Stimulated activated naive B cell treated with anti-CD40 and anti-IgM and Interleukin-4, amounts not matched to agents 10 μg/mL and 1 μg/mL and 100 μg/mL, for 72 hours (primary cell): ENCODE results near the gene OLFML2B.
"Not testable (repeated sequence)": the region's sequence is repeated elsewhere in the genome, so short reads cannot be mapped to it uniquely, and the experiment has no call there.

Experiments
- ATAC-seq, 2 donors: fragments of 150-1000 bp; cut with Tn5 transposase; replicated peaks; 2 replicates each; pipeline ENCODE4 v1.10.0; 2021; ENCODE audit warnings: moderate library complexity in 1 of 2
- DNase-seq: peaks from one replicate; pipeline ENCODE4 v3.0.0; 2021
- H3K27ac Mint-ChIP-seq: one replicate; pipeline ENCODE4 v1.8.0; 2022; ENCODE audit warnings: mild to moderate bottlenecking, mixed read lengths
- H3K27me3 Mint-ChIP-seq, 2 donors: one replicate each; pipeline ENCODE4 v1.8.0; 2022; ENCODE audit warnings: mixed read lengths in 2 of 2
- H3K36me3 Mint-ChIP-seq, 2 donors: one replicate each; pipeline ENCODE4 v1.8.0; 2022; ENCODE audit warnings: mixed read lengths in 2 of 2, mild to moderate bottlenecking in 1 of 2
- H3K4me1 Mint-ChIP-seq, 2 donors: one replicate each; pipeline ENCODE4 v1.8.0; 2022; ENCODE audit warnings: mixed read lengths in 2 of 2, mild to moderate bottlenecking in 1 of 2
- H3K4me3 Mint-ChIP-seq, 2 donors: one replicate each; pipeline ENCODE4 v1.8.0; 2022; ENCODE audit warnings: mild to moderate bottlenecking in 2 of 2, mixed read lengths in 2 of 2, moderate library complexity in 1 of 2
- H3K9me3 Mint-ChIP-seq, 2 donors: one replicate each; pipeline ENCODE4 v1.8.0; 2022; ENCODE audit warnings: mixed read lengths in 2 of 2, mild to moderate bottlenecking in 1 of 2

Gene OLFML2B

DNA sequence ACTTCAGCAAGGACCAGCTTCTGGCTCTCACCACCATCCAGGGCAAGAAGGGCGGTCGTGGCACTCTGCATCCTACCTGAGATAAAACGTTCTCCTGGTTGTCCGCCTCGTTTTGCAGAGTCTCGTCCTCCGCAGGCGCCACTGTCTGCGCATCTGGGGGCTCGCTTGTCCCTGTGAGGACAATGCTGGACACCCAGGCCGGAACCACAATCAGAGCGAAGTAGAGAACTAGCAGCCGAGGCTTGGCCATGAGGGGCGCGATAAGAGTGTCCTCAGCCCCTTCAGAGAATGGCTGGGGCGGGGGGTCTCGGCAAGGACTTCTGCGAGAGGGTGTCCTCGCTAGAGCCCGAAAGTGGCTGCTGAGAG, 505 bp downstream of the OLFML2B start:
- no peak overlapping the region for H3K27ac Mint-ChIP-seq
- H3K27me3 Mint-ChIP-seq: peaks cover 47 to 51% of the 10 kb centered on the region in 2 donors
- H3K9me3 Mint-ChIP-seq: peaks cover 3 to 8% of the 10 kb centered on the region in 2 donors
- ATAC-seq: no peak
- H3K4me1 Mint-ChIP-seq: peaks cover 9 to 15% of the 10 kb centered on the region in 2 donors
- H3K4me3 Mint-ChIP-seq: peak overlapping the region; percentile 78 to 79
- H3K36me3 Mint-ChIP-seq: no peaks in the 10 kb centered on the region
- no peak for DNase-seq

DNA sequence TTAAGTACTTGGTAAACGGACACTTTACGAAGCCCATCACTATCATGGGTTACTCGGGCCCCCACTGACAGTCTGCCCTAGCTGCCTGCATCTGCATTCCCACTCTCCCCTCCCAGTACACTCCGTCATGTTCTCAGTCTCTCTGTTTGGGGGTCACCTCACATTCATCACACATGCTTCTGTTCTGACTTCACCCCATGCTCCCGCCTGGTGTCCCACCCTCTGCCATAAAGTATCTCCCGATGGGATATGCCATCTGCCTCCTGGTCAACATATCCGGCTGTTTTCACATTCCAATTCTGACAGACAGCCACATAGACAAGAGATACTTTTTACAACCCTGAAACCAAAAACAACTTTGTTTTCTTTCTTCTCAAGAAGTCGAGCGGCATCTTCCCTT, 1.0 kb downstream of the OLFML2B start:
- Mint-ChIP-seq H3K27ac (no peak overlapping the region), H3K4me3 (peak overlapping the region in 1 of 2 donors; percentile 15), H3K9me3 (peaks cover 6 to 8% of the 10 kb centered on the region in 2 donors), H3K4me1 (peaks cover 9 to 15% of the 10 kb centered on the region in 2 donors), H3K36me3 (no peaks in the 10 kb centered on the region), H3K27me3 (peaks cover 42 to 50% of the 10 kb centered on the region in 2 donors)
- no peak for DNase-seq
- ATAC-seq: no peak

DNA sequence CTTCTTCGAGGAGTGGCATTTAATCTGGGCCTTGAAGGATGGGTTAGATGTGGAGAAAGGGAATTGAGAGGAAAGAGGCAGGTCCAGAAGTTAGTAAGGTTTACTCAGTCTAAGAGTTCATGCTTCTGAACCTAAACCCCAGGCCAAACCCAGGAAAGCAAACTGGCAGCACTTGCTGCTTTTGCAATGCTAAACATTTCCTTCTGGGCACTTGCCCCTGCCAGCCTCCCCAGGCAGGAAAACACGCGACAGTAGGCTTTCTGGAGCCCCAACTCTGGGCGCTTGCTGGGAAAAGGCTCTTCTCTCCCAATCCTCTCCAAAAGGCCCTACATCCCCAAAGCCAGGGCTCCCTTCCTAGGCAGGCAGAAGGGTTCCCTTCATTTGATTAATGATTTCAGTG, 2.5 kb downstream of the OLFML2B start:
- Mint-ChIP-seq H3K36me3 (no peaks in the 10 kb centered on the region), H3K4me3 (no peak overlapping the region), H3K27ac (no peak overlapping the region), H3K4me1 (peaks cover 9 to 15% of the 10 kb centered on the region in 2 donors), H3K9me3 (peaks cover 0 to 3% of the 10 kb centered on the region in 2 donors), H3K27me3 (peaks cover 36 to 47% of the 10 kb centered on the region in 2 donors)
- DNase-seq (no peak), ATAC-seq (no peak)

DNA sequence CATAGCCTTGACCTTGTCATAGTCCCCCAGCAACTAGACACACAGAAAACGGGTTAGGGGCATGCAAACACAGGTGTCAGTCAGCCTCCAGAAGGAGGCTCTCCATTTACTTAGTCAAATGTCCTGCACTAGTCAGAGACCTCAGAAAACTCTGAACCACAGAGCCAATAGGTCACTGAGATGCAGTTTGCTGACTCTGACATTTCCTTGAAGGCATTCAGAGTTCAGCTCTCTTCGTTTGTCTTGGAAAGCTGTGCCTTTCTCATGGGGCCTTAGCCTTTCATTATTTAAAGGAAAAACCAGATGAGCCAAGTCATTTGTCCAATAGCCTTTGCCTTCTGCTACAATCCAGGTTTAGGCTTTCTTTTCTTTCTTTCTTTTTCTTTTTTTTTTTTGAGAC, 3.5 kb downstream of the OLFML2B start:
- no peak overlapping the region for H3K27ac Mint-ChIP-seq
- ATAC-seq: no peak

DNA sequence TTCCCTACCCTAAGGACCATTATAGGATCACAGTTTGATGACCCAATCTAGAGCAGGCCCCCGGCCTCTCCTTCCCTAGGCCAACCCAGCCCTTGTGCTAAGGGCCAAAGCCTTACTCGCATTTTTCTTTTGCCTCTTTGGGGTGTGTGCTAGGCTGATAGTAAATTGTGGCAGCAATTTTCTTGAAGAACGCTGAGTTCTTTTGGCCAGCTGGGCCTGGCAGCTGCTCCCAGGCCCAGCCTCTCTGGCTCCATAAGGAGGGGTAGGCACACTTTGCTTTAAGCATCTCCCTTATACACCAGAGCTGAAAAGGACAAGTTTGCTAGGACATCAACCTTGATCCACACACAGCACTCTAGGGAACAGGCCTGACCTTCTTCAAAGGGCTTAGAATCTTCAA, 4.2 kb downstream of the OLFML2B start:
- peaks cover 33 to 39% of the 10 kb centered on the region in 2 donors for H3K27me3 Mint-ChIP-seq
- DNase-seq: no peak
- H3K4me1 Mint-ChIP-seq: peaks cover 9 to 13% of the 10 kb centered on the region in 2 donors
- ATAC-seq: no peak
- H3K36me3 Mint-ChIP-seq: no peaks in the 10 kb centered on the region
- no peak overlapping the region for H3K4me3 Mint-ChIP-seq
- H3K27ac Mint-ChIP-seq: no peak overlapping the region
- H3K9me3 Mint-ChIP-seq: peaks cover 0 to 3% of the 10 kb centered on the region in 2 donors

More for the DNA sequence above, 3.5 kb downstream of the OLFML2B start:
- no peaks in the 10 kb centered on the region for H3K36me3 Mint-ChIP-seq
- no peak overlapping the region for H3K4me3 Mint-ChIP-seq
- no peak for DNase-seq
- H3K27me3 Mint-ChIP-seq: peaks cover 34 to 41% of the 10 kb centered on the region in 2 donors
- H3K4me1 Mint-ChIP-seq: peaks cover 9 to 15% of the 10 kb centered on the region in 2 donors
- H3K9me3 Mint-ChIP-seq: peaks cover 0 to 3% of the 10 kb centered on the region in 2 donors

DNA sequence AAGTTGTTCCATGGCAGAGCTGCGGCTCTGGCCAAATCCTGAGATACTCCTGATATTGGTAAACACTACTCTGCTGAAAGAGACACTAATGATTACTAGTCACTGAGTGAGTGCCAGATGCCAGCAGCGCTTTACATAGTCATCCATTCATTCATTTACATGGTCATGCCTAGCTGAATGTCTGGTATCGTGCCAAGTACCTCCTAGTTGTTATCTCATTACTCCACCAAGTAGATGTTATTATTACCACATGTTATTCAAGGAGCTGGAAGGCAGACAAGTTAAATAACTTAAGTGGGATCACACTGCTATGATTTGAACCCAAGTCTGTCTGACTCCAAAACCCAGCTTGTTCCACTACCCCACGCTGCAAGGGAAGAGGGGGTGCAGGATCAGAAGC, 4.7 kb downstream of the OLFML2B start:
- Mint-ChIP-seq H3K4me1 (peaks cover 4 to 9% of the 10 kb centered on the region in 2 donors), H3K27ac (no peak overlapping the region), H3K4me3 (no peak overlapping the region), H3K9me3 (peaks cover 0 to 3% of the 10 kb centered on the region in 2 donors), H3K36me3 (no peaks in the 10 kb centered on the region), H3K27me3 (peaks cover 28 to 34% of the 10 kb centered on the region in 2 donors)
- DNase-seq (no peak), ATAC-seq (no peak)

DNA sequence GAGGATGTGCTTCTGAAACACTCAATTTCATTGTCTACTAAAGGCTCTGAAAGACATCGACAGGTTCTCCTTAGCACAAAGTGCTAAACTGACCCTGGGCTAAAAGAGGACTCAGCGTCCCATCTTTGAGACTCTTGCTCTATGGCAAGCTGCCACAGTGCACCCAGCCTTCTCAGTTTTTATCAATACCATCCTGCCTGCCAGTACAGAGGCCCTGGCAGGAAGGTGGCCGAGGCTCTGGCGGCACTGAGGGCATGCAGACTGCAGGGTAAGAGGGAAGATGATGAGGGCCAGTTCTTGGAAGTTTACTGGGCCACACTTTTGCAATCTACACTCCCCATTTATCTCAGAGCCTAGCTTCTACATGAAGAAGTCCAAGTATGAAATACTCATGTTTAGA, 5.3 kb downstream of the OLFML2B start:
- DNase-seq (no peak), ATAC-seq (no peak)
- Mint-ChIP-seq H3K9me3 (peaks cover 0 to 5% of the 10 kb centered on the region in 2 donors), H3K4me3 (no peak overlapping the region), H3K4me1 (peaks cover 2 to 3% of the 10 kb centered on the region in 2 donors), H3K36me3 (no peaks in the 10 kb centered on the region), H3K27ac (no peak overlapping the region), H3K27me3 (peaks cover 24 to 28% of the 10 kb centered on the region in 2 donors)

DNA sequence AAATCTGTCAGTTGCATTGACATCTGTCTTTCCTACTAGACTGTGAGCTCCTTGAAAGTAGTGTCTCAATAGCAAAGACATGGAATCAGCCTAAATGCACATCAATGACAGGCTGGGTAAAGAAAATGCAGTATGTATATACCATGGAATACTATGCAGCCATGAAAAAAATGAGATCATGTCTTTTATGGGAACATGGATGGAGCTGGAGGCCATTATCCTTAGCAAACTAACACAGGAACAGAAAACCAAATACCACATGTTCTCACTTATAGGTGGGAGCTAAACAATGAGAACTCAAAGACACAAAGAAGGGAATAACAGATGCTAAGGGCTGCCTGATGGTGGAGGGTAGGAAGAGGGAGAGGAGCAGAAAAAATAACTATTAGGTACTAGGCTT, 5.9 kb downstream of the OLFML2B start:
- not testable (repeated sequence) for ATAC-seq, H3K27ac Mint-ChIP-seq, H3K4me3 Mint-ChIP-seq, H3K36me3 Mint-ChIP-seq, H3K9me3 Mint-ChIP-seq, H3K4me1 Mint-ChIP-seq, DNase-seq
- H3K27me3 Mint-ChIP-seq: peaks cover 18 to 22% of the 10 kb centered on the region in 2 donors

DNA sequence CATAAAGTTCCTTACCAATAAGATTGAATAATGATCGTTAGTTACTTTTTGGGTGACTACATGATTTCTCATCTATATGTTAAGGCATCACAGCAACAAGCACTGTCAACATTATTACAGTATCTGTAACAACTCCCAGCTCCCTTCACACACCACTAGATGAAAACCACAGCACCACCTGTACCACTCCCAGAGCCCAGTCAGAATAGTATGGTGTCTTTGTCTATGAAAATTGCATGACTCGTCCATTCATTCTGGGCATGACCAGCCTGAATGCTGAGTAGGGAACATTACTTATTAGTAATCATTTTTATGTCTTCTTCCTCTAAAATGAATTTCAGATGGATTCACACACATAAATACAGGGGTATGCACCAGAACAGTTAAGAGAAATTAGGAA, 7.0 kb downstream of the OLFML2B start:
- no peak overlapping the region for H3K4me3 Mint-ChIP-seq
- no peak overlapping the region for H3K27ac Mint-ChIP-seq
- no peak for DNase-seq

DNA sequence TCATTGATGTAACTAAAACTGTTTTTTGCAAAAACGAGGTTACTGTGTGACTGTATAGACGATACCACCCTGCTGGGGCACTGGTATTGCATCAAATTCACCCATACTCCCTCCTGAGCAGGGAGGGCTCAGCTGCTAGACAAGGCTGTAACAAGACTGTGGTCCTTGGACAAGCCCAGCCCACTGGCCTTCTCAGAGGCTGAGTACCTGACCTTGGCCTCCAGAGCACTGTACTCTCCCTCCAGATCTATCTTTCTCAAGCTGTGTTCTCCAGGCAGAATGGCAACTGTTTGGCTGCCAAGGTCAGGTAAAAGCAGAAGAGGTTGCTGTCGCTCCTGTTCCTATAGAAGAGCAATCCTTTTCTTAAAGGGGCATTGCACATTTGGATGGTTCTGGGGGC, 8.5 kb downstream of the OLFML2B start:
- DNase-seq (no peak), ATAC-seq (no peak)
- no peaks in the 10 kb centered on the region for H3K36me3 Mint-ChIP-seq
- H3K27ac Mint-ChIP-seq: no peak overlapping the region
- H3K9me3 Mint-ChIP-seq: peaks cover 4 to 9% of the 10 kb centered on the region in 2 donors
- no peaks in the 10 kb centered on the region for H3K4me1 Mint-ChIP-seq
- peaks cover 13 to 14% of the 10 kb centered on the region in 2 donors for H3K27me3 Mint-ChIP-seq
- H3K4me3 Mint-ChIP-seq: no peak overlapping the region

More for the DNA sequence above, 7.0 kb downstream of the OLFML2B start:
- Mint-ChIP-seq H3K36me3 (no peaks in the 10 kb centered on the region), H3K27me3 (peaks cover 10 to 12% of the 10 kb centered on the region in 2 donors), H3K9me3 (peaks cover 4 to 9% of the 10 kb centered on the region in 2 donors), H3K4me1 (no peaks in the 10 kb centered on the region)
- no peak for ATAC-seq

DNA sequence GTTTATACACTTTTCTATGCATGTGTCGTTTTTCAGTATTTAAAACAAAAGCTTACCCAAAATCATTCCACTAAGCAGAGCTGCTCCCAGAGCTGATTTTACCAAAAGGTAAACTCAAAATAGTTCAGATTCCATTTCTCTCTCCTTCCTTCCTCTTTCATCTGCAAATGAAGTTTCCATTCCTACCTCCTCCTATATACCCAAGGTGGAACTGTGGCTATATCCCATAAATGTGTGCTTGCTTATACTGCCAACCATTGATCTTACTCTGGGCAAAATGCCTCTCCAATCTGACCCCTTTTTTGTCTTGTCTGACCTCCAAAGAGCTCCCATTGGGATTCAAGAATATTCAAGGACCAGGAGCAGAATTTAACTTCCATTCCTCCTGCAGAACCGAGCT, 9.5 kb downstream of the OLFML2B start:
- DNase-seq: no peak
- no peak for ATAC-seq
- H3K4me3 Mint-ChIP-seq: no peak overlapping the region
- no peak overlapping the region for H3K27ac Mint-ChIP-seq
- no peaks in the 10 kb centered on the region for H3K36me3 Mint-ChIP-seq
- H3K9me3 Mint-ChIP-seq: peaks cover 4 to 9% of the 10 kb centered on the region in 2 donors
- H3K4me1 Mint-ChIP-seq: no peaks in the 10 kb centered on the region
- H3K27me3 Mint-ChIP-seq: peaks cover 14 to 18% of the 10 kb centered on the region in 2 donors

DNA sequence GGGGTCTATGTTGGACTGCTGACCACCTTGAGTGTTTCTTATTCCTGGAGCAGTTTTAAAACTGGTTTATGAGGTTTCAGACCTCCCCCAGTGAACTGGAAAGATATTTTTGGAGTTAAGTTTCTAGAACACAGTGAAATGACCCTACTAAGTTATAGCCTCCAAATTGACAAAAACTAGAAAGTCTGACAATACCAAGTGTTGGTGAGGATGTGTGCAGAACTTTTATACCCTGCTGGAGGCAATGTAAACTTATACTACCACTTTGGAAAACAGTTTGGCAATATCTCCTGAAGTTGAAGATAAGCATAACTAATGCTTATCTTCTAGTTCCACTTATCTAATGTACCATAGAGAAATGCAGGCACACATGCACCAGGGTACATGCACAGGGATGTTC, 10.4 kb downstream of the OLFML2B start:
- DNase-seq (no peak), ATAC-seq (no peak)
- peaks cover 18 to 20% of the 10 kb centered on the region in 2 donors for H3K27me3 Mint-ChIP-seq
- no peaks in the 10 kb centered on the region for H3K36me3 Mint-ChIP-seq
- H3K9me3 Mint-ChIP-seq: peaks cover 4 to 9% of the 10 kb centered on the region in 2 donors
- no peak overlapping the region for H3K4me3 Mint-ChIP-seq
- H3K27ac Mint-ChIP-seq: no peak overlapping the region
- no peaks in the 10 kb centered on the region for H3K4me1 Mint-ChIP-seq

DNA sequence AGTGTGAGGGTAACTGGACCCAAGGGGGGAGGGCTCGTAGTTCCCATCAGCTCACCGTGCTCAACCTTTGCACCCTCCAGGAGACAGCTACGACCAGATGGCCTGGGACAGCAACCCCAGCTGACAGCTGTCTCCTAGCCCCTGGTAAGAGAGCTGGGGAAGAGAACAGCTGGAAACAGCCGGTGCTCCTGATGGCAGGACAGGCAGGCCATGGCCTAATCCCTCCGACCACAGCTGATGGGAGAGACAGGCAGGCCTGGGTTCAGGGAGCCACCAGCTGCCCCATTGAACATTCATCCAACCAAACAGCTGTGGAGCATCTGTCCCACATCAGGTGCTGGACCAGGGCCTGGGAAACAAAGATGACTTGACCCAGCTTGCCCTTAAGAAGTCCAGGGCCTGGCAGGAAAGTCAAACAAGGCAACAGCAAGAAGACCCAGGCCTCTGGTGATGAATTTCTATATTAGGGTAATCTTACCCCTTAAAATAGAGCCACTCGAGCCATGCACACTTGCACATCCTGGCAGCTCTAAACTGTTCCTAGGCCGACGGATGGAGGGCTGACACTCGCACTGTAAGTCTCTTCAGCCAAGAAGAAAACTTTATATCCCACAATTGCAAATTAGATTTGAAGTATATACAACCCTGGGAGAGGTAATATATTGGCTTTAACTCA, 12.2 kb downstream of the OLFML2B start:
- ATAC-seq: no peak
- peaks cover 14 to 18% of the 10 kb centered on the region in 2 donors for H3K27me3 Mint-ChIP-seq

DNA sequence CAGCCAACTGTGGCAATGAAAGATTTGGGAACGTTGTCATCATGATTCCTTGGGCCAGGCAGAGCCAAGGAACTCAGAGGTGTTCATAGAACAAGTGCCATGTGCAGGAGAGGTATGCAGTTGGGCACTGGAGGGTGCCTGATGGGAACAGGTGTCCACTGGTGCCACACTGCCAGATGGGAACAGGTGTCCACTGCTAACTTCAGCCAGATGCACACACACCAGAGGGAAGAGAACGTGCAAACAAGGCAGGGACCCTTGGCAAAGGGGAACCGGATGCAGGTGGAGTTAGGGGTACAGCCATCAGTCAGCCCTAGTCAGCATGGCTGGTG, 13.5 kb downstream of the OLFML2B start:
- H3K9me3 Mint-ChIP-seq: peaks cover 4 to 5% of the 10 kb centered on the region in 2 donors

More for the DNA sequence above, 12.2 kb downstream of the OLFML2B start:
- Mint-ChIP-seq H3K27ac (no peak overlapping the region), H3K4me1 (no peaks in the 10 kb centered on the region), H3K9me3 (peaks cover 4 to 5% of the 10 kb centered on the region in 2 donors), H3K4me3 (no peak overlapping the region), H3K36me3 (no peaks in the 10 kb centered on the region)
- no peak for DNase-seq

DNA sequence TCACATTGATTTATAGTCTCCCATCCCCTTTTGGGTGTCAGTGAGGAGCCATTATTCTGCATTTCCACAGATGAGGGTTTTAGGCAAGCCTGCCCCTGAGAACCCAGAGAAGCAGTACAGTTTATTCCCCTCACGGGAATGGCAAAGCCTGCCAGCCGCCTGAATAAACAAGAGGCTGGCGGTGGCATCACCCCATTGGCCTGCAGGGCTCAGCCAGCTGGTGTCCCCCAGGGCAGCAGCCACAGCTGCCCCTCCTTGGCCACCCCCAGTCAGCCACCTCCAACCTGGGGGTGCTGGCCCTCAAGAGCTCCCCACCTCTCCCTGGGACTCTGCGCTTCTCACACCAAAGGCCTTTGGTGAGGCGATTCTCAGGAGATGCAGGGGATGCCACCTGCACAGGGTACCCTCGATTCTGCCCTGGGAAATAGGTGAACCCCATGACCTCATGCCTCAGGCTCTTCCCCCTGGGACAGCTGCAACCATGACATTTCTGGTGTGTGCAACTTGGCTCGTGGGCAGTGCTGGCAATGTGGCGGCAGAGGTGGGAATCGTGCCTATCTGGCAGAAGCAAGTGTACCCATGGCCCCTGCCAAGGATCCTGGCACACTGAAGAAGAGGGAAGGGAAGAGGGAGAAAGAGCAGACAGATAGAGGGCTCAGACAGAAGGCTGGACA, 14.0 kb downstream of the OLFML2B start:
- ATAC-seq: no peak
- H3K36me3 Mint-ChIP-seq: no peaks in the 10 kb centered on the region
- H3K4me3 Mint-ChIP-seq: no peak overlapping the region
- peaks cover 17 to 24% of the 10 kb centered on the region in 2 donors for H3K27me3 Mint-ChIP-seq
- no peak for DNase-seq
- no peak overlapping the region for H3K27ac Mint-ChIP-seq
- H3K4me1 Mint-ChIP-seq: no peaks in the 10 kb centered on the region
- H3K9me3 Mint-ChIP-seq: peaks cover 4 to 5% of the 10 kb centered on the region in 2 donors

More for the DNA sequence above, 13.5 kb downstream of the OLFML2B start:
- no peaks in the 10 kb centered on the region for H3K4me1 Mint-ChIP-seq
- H3K27ac Mint-ChIP-seq: no peak overlapping the region
- no peaks in the 10 kb centered on the region for H3K36me3 Mint-ChIP-seq
- DNase-seq: no peak
- peaks cover 12 to 19% of the 10 kb centered on the region in 2 donors for H3K27me3 Mint-ChIP-seq
- H3K4me3 Mint-ChIP-seq: no peak overlapping the region
- no peak for ATAC-seq
